K562 (cell line): ENCODE results near the gene MGAT5. TPM values are rescaled to one million over a fixed set of nuclear protein-coding genes. Genes with fewer than 3 reads are reported as not detected.

Experiments used
- ATAC-seq: fragments of 200-7000 bp; cut with Tn5 transposase; 3 replicates; pipeline ENCODE4 v1.9.1; 2020; ENCODE audit warnings: moderate library complexity
- BruUV-seq: library from RNA; stranded (reverse); fragments of 400-500 nt; replicated peaks from 2 replicates; lab custom pipeline; 2021; lab: Mats Ljungman, UMichigan
- CTCF ChIA-PET: fragments of 300-600 bp; formaldehyde crosslinking; extraction: SDS; loops from one replicate; lab custom pipeline; 2021; ENCODE audit warnings: low intra/inter-chr PET ratio; lab: Yijun Ruan, JAX
- POLR2A ChIA-PET: fragments of 300-600, 350-650 bp; sonication (Branson Sonifier 250); formaldehyde crosslinking; extraction: SDS; loops from one replicate; lab custom pipeline; 2021; ENCODE audit warnings: antibody characterized with exemption, inconsistent platforms; lab: Yijun Ruan, JAX
- DNase-seq, 4 experiments: peaks; one replicate each; pipeline versions ENCODE4 v3.0.0 to v3.0.0-alpha.2; 2011 to 2018; ENCODE audit warnings: low spot score in 3 of 4, mixed read lengths in 3 of 4; ENCODE audit errors: extremely low read depth in 1 of 4
- FAIRE-seq: peaks from 2 replicates; lab custom pipeline; 2011; peaks lifted over from hg19 to GRCh38; lab: Jason Lieb, UNC
- H2AFZ ChIP-seq: 2 replicates; pipeline ENCODE4 v1.6.0; 2011; ENCODE audit warnings: low read depth, low read length, control low read depth, inconsistent platforms
- H3K27ac ChIP-seq: fragments of 200-600 bp; 3 replicates; pipeline ENCODE4 v1.8.0; 2011; ENCODE audit warnings: low read depth, mild to moderate bottlenecking, control low read depth, inconsistent platforms, low read length, moderate library complexity, mixed read lengths; ENCODE audit errors: extremely low read depth
- H3K27me3 ChIP-seq, 2 experiments: fragments of 300-600 bp in 1 of 2; 2 replicates in 1 of 2; 3 replicates in 1 of 2; pipeline versions ENCODE4 v1.6.0 to v1.8.0; 2011; ENCODE audit warnings: inconsistent platforms in 2 of 2, low read length in 2 of 2, mild to moderate bottlenecking in 1 of 2, mixed read lengths in 1 of 2, moderate library complexity in 1 of 2; ENCODE audit not compliant: control insufficient read depth in 2 of 2, insufficient read depth in 2 of 2
- H3K36me3 ChIP-seq: fragments of 300-600 bp; 3 replicates; pipeline ENCODE4 v1.8.0; 2011; ENCODE audit warnings: mild to moderate bottlenecking, low read length, inconsistent platforms; ENCODE audit not compliant: control insufficient read depth, insufficient read depth
- H3K4me1 ChIP-seq, 2 experiments: fragments of 200-600 bp in 1 of 2; replicated peaks in 1 of 2; 2 replicates in 1 of 2; 3 replicates in 1 of 2; pipeline versions ENCODE4 v1.5.1 to v1.8.0; 2011; ENCODE audit warnings: inconsistent platforms in 2 of 2, low read length in 2 of 2, mild to moderate bottlenecking in 1 of 2, mixed read lengths in 1 of 2, moderate library complexity in 1 of 2; ENCODE audit not compliant: control insufficient read depth in 2 of 2, insufficient read depth in 2 of 2
- H3K4me2 ChIP-seq: 2 replicates; pipeline ENCODE4 v1.6.1; 2011; ENCODE audit warnings: low read length, control low read depth, inconsistent platforms, mixed read lengths; ENCODE audit not compliant: insufficient read depth
- H3K4me3 ChIP-seq: fragments of 200-600 bp; sonication (generic), shearing (Covaris generic); 2 replicates; pipeline ENCODE4 v1.5.1; 2016; ENCODE audit warnings: control low read depth, inconsistent platforms
- H3K79me2 ChIP-seq: fragments of 200-600 bp; 3 replicates; pipeline ENCODE4 v1.8.0; 2011; ENCODE audit warnings: low read length, inconsistent platforms; ENCODE audit not compliant: control insufficient read depth, insufficient read depth
- H3K9ac ChIP-seq, 2 experiments: 2 replicates each; pipeline versions ENCODE4 v1.6.0 to v1.6.1; 2011; ENCODE audit warnings: low read depth in 2 of 2, low read length in 2 of 2, control low read depth in 1 of 2, inconsistent platforms in 1 of 2, mild to moderate bottlenecking in 1 of 2, mixed read lengths in 1 of 2; ENCODE audit not compliant: insufficient read depth in 1 of 2
- H3K9me1 ChIP-seq: one replicate; pipeline ENCODE4 v1.6.0; 2011; ENCODE audit warnings: inconsistent platforms, mild to moderate bottlenecking, low read length, moderate library complexity; ENCODE audit not compliant: control insufficient read depth, insufficient read depth
- H3K9me3 ChIP-seq: replicated peaks from 2 replicates; pipeline ENCODE4 v1.5.1; 2011; ENCODE audit warnings: low read depth, low read length, inconsistent platforms; ENCODE audit not compliant: control insufficient read depth, insufficient read depth
- H4K20me1 ChIP-seq: replicated peaks from 2 replicates; pipeline ENCODE4 v1.6.1; 2011; ENCODE audit warnings: low read length, inconsistent platforms, mixed read lengths; ENCODE audit not compliant: control insufficient read depth, insufficient read depth
- CEBPB ChIP-seq: fragments of 450-650 bp; IDR thresholded peaks from 2 replicates; pipeline ENCODE4 v1.6.1; 2016; ENCODE audit warnings: missing genetic modification characterization, missing compliant biosample characterization
- CHD1 ChIP-seq: fragments of 200-600 bp; sonication (generic); IDR thresholded peaks from one replicate; pipeline ENCODE4 v1.6.1; 2012; ENCODE audit warnings: mild to moderate bottlenecking, moderate library complexity, low read length, inconsistent platforms
- DMBX1 ChIP-seq: fragments of 250-450 bp; sonication (Bioruptor Pico); IDR thresholded peaks from 2 replicates; pipeline ENCODE4 v1.8.0; 2022; ENCODE audit warnings: inconsistent platforms, mild to moderate bottlenecking, moderate library complexity, borderline replicate concordance
- FOXJ2 ChIP-seq: fragments of 200-800 bp; sonication (Bioruptor generic); IDR thresholded peaks from 2 replicates; pipeline ENCODE4 v1.6.1; 2016; ENCODE audit warnings: missing genetic modification characterization, missing compliant biosample characterization
- NR2F6 ChIP-seq: fragments of 450-650 bp; formaldehyde crosslinking; IDR thresholded peaks from 2 replicates; pipeline ENCODE4 v1.4.0; 2020; ENCODE audit warnings: mild to moderate bottlenecking
- U2AF2 ChIP-seq: fragments of 200-400 bp; formaldehyde crosslinking; optimal IDR thresholded peaks from 2 replicates; pipeline ENCODE3; 2017; ENCODE audit warnings: low read depth, mild to moderate bottlenecking, low read length
- ZNF311 ChIP-seq: fragments of 250-450 bp; sonication (Bioruptor Pico); IDR thresholded peaks from 2 replicates; pipeline ENCODE4 v1.4.0; 2020; ENCODE audit warnings: mild to moderate bottlenecking, moderate library complexity
- WGBS: fragments of 100-300 bp; shearing (Covaris generic); methylation state at CpG from one replicate; pipeline ENCODE4 v1.1.6; 2016; ENCODE audit warnings: low coverage, mixed read lengths; ENCODE audit not compliant: insufficient coverage; ENCODE audit errors: missing lambda C conversion rate; 5-methylcytosine and 5-hydroxymethylcytosine counted together
- in situ Hi-C: fragments of 300-500 bp; cut with MboI; formaldehyde crosslinking; loops from 4 replicates; pipeline ENCODE4 v1.15.0; 2018; ENCODE audit warnings: inconsistent platforms, mixed read lengths
- intact Hi-C: fragments of 100-400 bp; cut with micrococcal nuclease; formaldehyde crosslinking; loops from 2 replicates; pipeline ENCODE4 v1.14.2; 2022
- polyA plus RNA-seq, 8 experiments: library from polyadenylated mRNA; depleted of rRNA in 4 of 8; stranded (reverse) in 5 of 8; unstranded in 3 of 8; fragments of >200 nt; fragmentation: Nextera tagmentation in 2 of 8; fragmentation: Illumina TruSeq in 1 of 8; extraction: Ambion mirVana in 2 of 8; extraction: Trizol in 1 of 8; gene quantifications; 2 replicates each; pipeline versions ENCODE4 v1.2.1 to v1.2.3, GENCODE V29; 2011 to 2014; ENCODE audit warnings: inconsistent platforms in 1 of 8, missing spikeins in 1 of 8
- total RNA-seq, 7 experiments: library from RNA; depleted of rRNA in 6 of 7; stranded (reverse); fragments of >200 nt in 6 of 7; fragmentation: Illumina TruSeq in 2 of 7; extraction: Trizol in 2 of 7; gene quantifications; 2 replicates each; pipeline versions ENCODE4 v1.2.1 to v1.2.3, GENCODE V29; 2011 to 2021; ENCODE audit warnings: low replicate concordance in 1 of 7

Gene MGAT5
- total and polyA plus RNA-seq, 9 of the 15 experiments (the other 6 are each of a cell fraction or from before 2014, with no cell fraction given): 1.6 to 18.6 (median 11.1) TPM

DNA sequence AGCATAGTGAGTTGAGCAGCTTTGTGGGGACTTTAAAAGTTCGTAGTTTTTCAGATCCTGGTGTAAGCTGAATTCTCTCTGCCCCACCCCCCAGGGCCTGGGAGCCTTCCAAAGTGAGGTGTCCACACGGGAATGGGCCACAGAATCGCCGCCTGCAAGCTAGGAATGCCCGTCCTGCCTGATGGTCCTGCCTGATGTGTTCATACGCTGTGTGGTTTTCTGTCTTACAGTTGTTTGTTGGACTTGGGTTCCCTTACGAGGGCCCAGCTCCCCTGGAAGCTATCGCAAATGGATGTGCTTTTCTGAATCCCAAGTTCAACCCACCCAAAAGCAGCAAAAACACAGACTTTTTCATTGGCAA is 158.7 kb downstream of the MGAT5 start:
- intact Hi-C loops (loop anchor here (1.0 to 5.0 kb wide), 4 partner anchors 165 to 526 kb away; no protein-coding TSS in a partner anchor), in situ Hi-C loops (loop anchor here (25.0 kb wide), 2 partner anchors 300 to 525 kb away; no protein-coding TSS in a partner anchor)
- no TSS peak for BruUV-seq
- FAIRE-seq (no peak), DNase-seq (no peak), ATAC-seq (no peak)
- POLR2A ChIA-PET: interaction anchor here (0.6 to 1.8 kb wide), 3 partner anchors 19 to 296 kb away, joined by 3 to 7 read pairs (median 3); no protein-coding TSS in a partner anchor
- TF ChIP-seq NR2F6: no peak
- TF ChIP-seq DMBX1 (CRISPR knock-in tag): no peak
- no peak for TF ChIP-seq ZNF311 (CRISPR knock-in tag)
- no peak for TF ChIP-seq FOXJ2
- TF ChIP-seq U2AF2: no peak
- TF ChIP-seq CEBPB: no peak
- no peak for TF ChIP-seq CHD1
- H4K20me1 ChIP-seq: no peaks in the 10 kb centered on the region
- H3K9me1 ChIP-seq: no peaks in the 10 kb centered on the region
- no peak overlapping the region for H3K4me3 ChIP-seq
- H3K27ac ChIP-seq: no peak overlapping the region
- H3K4me2 ChIP-seq: no peak overlapping the region
- no peaks in the 10 kb centered on the region for H3K79me2 ChIP-seq
- H2AFZ ChIP-seq: no peak overlapping the region
- H3K27me3 ChIP-seq: no peaks in the 10 kb centered on the region
- no peak overlapping the region for H3K9ac ChIP-seq
- no peaks in the 10 kb centered on the region for H3K36me3 ChIP-seq
- H3K9me3 ChIP-seq: no peaks in the 10 kb centered on the region
- CTCF ChIA-PET: interaction anchor here (1.9 to 2.0 kb wide), 2 partner anchors 294 to 526 kb away, joined by 7 to 14 read pairs; no protein-coding TSS in a partner anchor
- no peaks in the 10 kb centered on the region; a peak in 1 of 5 replicates for H3K4me1 ChIP-seq
- WGBS: 65% methylated on average over 8 of the region's 8 CpGs
